Keratinocyte (primary cell): ENCODE data around the gene RPL18A. TPM values are rescaled to one million over a fixed set of nuclear protein-coding genes. Genes with fewer than 3 reads are reported as not detected.

Source experiments
- DNase-seq: peaks from one replicate; pipeline ENCODE4 v3.0.0-alpha.2; 2011; ENCODE audit warnings: low read depth, missing footprints, low spot score
- FAIRE-seq: peaks from 2 replicates; lab custom pipeline; 2011; peaks lifted over from hg19 to GRCh38; lab: Jason Lieb, UNC
- H2AFZ ChIP-seq: 2 replicates; pipeline ENCODE4 v1.6.0; 2012; ENCODE audit warnings: low read length, control low read depth, inconsistent platforms; ENCODE audit not compliant: control insufficient read depth
- H3K27ac ChIP-seq: 2 replicates; pipeline ENCODE4 v1.5.1; 2011; ENCODE audit warnings: low read length; ENCODE audit not compliant: control insufficient read depth, insufficient read depth
- H3K27me3 ChIP-seq: 3 replicates; pipeline ENCODE4 v1.6.0; 2011; ENCODE audit warnings: low read length; ENCODE audit not compliant: control insufficient read depth, insufficient read depth; ENCODE audit errors: extremely low read depth
- H3K36me3 ChIP-seq, 2 experiments: 2 replicates in 1 of 2; 3 replicates in 1 of 2; pipeline ENCODE4 v1.5.1; 2011; ENCODE audit warnings: low read length in 2 of 2, mild to moderate bottlenecking in 1 of 2; ENCODE audit not compliant: control insufficient read depth in 2 of 2, insufficient read depth in 2 of 2; ENCODE audit errors: extremely low read depth in 1 of 2
- H3K4me1 ChIP-seq: 3 replicates; pipeline ENCODE4 v1.5.1; 2011; ENCODE audit warnings: low read length; ENCODE audit not compliant: control insufficient read depth, insufficient read depth; ENCODE audit errors: extremely low read depth
- H3K4me2 ChIP-seq: 3 replicates; pipeline ENCODE4 v1.6.0; 2011; ENCODE audit warnings: low read depth, low read length; ENCODE audit not compliant: control insufficient read depth, insufficient read depth; ENCODE audit errors: extremely low read depth
- H3K4me3 ChIP-seq, 3 experiments: fragments of 200-600 bp in 1 of 3; sonication (generic) in 1 of 3; 2 replicates in 2 of 3; 3 replicates in 1 of 3; pipeline ENCODE4 v1.5.1; 2011 to 2016; ENCODE audit warnings: low read length in 3 of 3, mild to moderate bottlenecking in 3 of 3, control low read depth in 2 of 3, inconsistent platforms in 1 of 3, low read depth in 1 of 3, mixed read lengths in 1 of 3, mixed run types in 1 of 3, moderate library complexity in 1 of 3; ENCODE audit not compliant: control insufficient read depth in 2 of 3, insufficient read depth in 2 of 3; ENCODE audit errors: extremely low read depth in 1 of 3
- H3K79me2 ChIP-seq: 2 replicates; pipeline ENCODE4 v1.6.0; 2012; ENCODE audit warnings: low read length; ENCODE audit not compliant: control insufficient read depth, insufficient read depth
- H3K9ac ChIP-seq: 3 replicates; pipeline ENCODE4 v1.6.0; 2011; ENCODE audit warnings: low read length; ENCODE audit not compliant: control insufficient read depth, insufficient read depth; ENCODE audit errors: extremely low read depth
- H3K9me1 ChIP-seq: 3 replicates; pipeline ENCODE4 v1.6.0; 2011; ENCODE audit warnings: low read length; ENCODE audit not compliant: control insufficient read depth, insufficient read depth; ENCODE audit errors: extremely low read depth
- H3K9me3 ChIP-seq: 2 replicates; pipeline ENCODE4 v1.5.1; 2012; ENCODE audit warnings: low read depth, low read length; ENCODE audit not compliant: control insufficient read depth
- H4K20me1 ChIP-seq: 3 replicates; pipeline ENCODE4 v1.6.0; 2011; ENCODE audit warnings: low read length; ENCODE audit not compliant: control insufficient read depth, insufficient read depth; ENCODE audit errors: extremely low read depth
- CTCF ChIP-seq, 3 experiments: IDR thresholded peaks in 1 of 3; conservative IDR thresholded peaks in 1 of 3; optimal IDR thresholded peaks in 1 of 3; 2 replicates in 2 of 3; 3 replicates in 1 of 3; pipeline versions ENCODE3 to v1.5.1; 2011; ENCODE audit warnings: low read length in 3 of 3, mild to moderate bottlenecking in 3 of 3, moderate library complexity in 2 of 3, control low read depth in 1 of 3, inconsistent platforms in 1 of 3; ENCODE audit not compliant: insufficient read depth in 2 of 3; ENCODE audit errors: extremely low read depth in 1 of 3
- EZH2 ChIP-seq: IDR thresholded peaks from one replicate; pipeline ENCODE4 v1.6.1; 2012; ENCODE audit warnings: inconsistent platforms, mild to moderate bottlenecking, low read length, moderate library complexity
- dilution Hi-C: fragments of 300-500 bp; cut with MboI; formaldehyde crosslinking; loops from one replicate; pipeline ENCODE4 v1.7.0; 2020; ENCODE audit warnings: low sequenced_read_pairs; ENCODE audit not compliant: extremely low pct_ligation_motif_present
- polyA plus RNA-seq, 5 experiments: library from polyadenylated mRNA; depleted of rRNA in 3 of 5; stranded (reverse) in 3 of 5; stranded (forward) in 1 of 5; unstranded in 1 of 5; fragments of >200 nt; gene quantifications; 1 replicate in 1 of 5; 2 replicates in 3 of 5; 3 replicates in 1 of 5; pipeline versions ENCODE4 v1.2.1 to v1.2.3, GENCODE V29; 2011 to 2012; ENCODE audit warnings: missing spikeins in 2 of 5, low read depth in 1 of 5, low replicate concordance in 1 of 5

Gene RPL18A
- polyA plus RNA-seq, 1 donor (not counting 4 experiments of a cell fraction or from before 2014, with no cell fraction given) = 1,044 TPM

- Histone ChIP-seq H3K9me1 (peaks cover 3% of the 10 kb centered on the region), H2AFZ (peak overlapping the region; percentile 96), H3K27me3 (no peaks in the 10 kb centered on the region), H3K4me3 (no peak overlapping the region), H3K4me2 (no peak overlapping the region), H3K27ac (no peak overlapping the region), H3K9me3 (no peaks in the 10 kb centered on the region), H3K4me1 (peaks cover 17% of the 10 kb centered on the region), H4K20me1 (no peaks in the 10 kb centered on the region), H3K36me3 (no peaks in the 10 kb centered on the region), H3K9ac (peak overlapping the region; percentile 22), H3K79me2 (no peaks in the 10 kb centered on the region)
- TF ChIP-seq CTCF (optimal IDR thresholded peaks at IDR 0.05 in 1 of 3, IDR thresholded peaks at IDR 0.05 in 1 of 3, conservative IDR thresholded peaks at IDR 0.05 in 1 of 3; ENCODE audit: extremely low read depth in 1 of 3, insufficient read depth in 2 of 3, low read length in 3 of 3) = no peak
- no peak for TF ChIP-seq EZH2
- FAIRE-seq (no peak), DNase-seq (no peak)
- dilution Hi-C loops = no loop called here
Observed at GRCh38 chr19:17848595-17849292, 11.0 kb upstream of the RPL18A start.

GRCh38 chr19:17854061-17854460 is 5.6 kb upstream of the RPL18A start:
- peaks cover 11% of the 10 kb centered on the region for H3K4me1 ChIP-seq
- no peaks in the 10 kb centered on the region for H3K9me3 ChIP-seq
- dilution Hi-C loops = no loop called here
- H3K27ac ChIP-seq = no peak overlapping the region
- H3K4me2 ChIP-seq = no peak overlapping the region
- no peak overlapping the region for H3K9ac ChIP-seq
- H4K20me1 ChIP-seq = no peaks in the 10 kb centered on the region
- H3K36me3 ChIP-seq = no peaks in the 10 kb centered on the region
- no peak overlapping the region for H2AFZ ChIP-seq
- no peaks in the 10 kb centered on the region for H3K79me2 ChIP-seq
- peaks cover 3% of the 10 kb centered on the region for H3K9me1 ChIP-seq
- H3K27me3 ChIP-seq = no peaks in the 10 kb centered on the region
- TF ChIP-seq EZH2 (no peak), CTCF (optimal IDR thresholded peaks at IDR 0.05 in 1 of 3, IDR thresholded peaks at IDR 0.05 in 1 of 3, conservative IDR thresholded peaks at IDR 0.05 in 1 of 3; ENCODE audit: extremely low read depth in 1 of 3, insufficient read depth in 2 of 3, low read length in 3 of 3) (no peak)
- H3K4me3 ChIP-seq = no peak overlapping the region
- DNase-seq (no peak), FAIRE-seq (no peak)
